HUES64 (cell line): ENCODE results near the gene CFDP1.

Source experiments
- H3K27ac ChIP-seq: 2 replicates; pipeline ENCODE4 v1.7.0; 2013; ENCODE audit warnings: low read depth, low read length, inconsistent platforms
- H3K27me3 ChIP-seq: 2 replicates; pipeline ENCODE4 v1.6.1; 2013; ENCODE audit warnings: mild to moderate bottlenecking, low read length; ENCODE audit not compliant: insufficient read depth
- H3K36me3 ChIP-seq: 2 replicates; pipeline ENCODE4 v1.6.1; 2013; ENCODE audit warnings: mild to moderate bottlenecking, low read length; ENCODE audit not compliant: insufficient read depth
- H3K4me1 ChIP-seq: 2 replicates; pipeline ENCODE4 v1.6.1; 2013; ENCODE audit warnings: mild to moderate bottlenecking, low read length, moderate library complexity; ENCODE audit not compliant: insufficient read depth
- H3K4me3 ChIP-seq: 2 replicates; pipeline ENCODE4 v1.5.1; 2013; ENCODE audit warnings: mild to moderate bottlenecking, low read length, moderate library complexity
- H3K9ac ChIP-seq: 2 replicates; pipeline ENCODE4 v1.6.1; 2013; ENCODE audit warnings: mild to moderate bottlenecking, low read depth, low read length
- H3K9me3 ChIP-seq: 2 replicates; pipeline ENCODE4 v1.6.1; 2013; ENCODE audit warnings: low read depth, low read length; ENCODE audit not compliant: insufficient read depth
- WGBS: fragments of 150-250, 120-280 bp; methylation state at CpG from one replicate; pipeline ENCODE4 v1.1.7; 2013; ENCODE audit warnings: missing lambda C conversion rate; 5-methylcytosine and 5-hydroxymethylcytosine counted together

CFDP1 gene

DNA sequence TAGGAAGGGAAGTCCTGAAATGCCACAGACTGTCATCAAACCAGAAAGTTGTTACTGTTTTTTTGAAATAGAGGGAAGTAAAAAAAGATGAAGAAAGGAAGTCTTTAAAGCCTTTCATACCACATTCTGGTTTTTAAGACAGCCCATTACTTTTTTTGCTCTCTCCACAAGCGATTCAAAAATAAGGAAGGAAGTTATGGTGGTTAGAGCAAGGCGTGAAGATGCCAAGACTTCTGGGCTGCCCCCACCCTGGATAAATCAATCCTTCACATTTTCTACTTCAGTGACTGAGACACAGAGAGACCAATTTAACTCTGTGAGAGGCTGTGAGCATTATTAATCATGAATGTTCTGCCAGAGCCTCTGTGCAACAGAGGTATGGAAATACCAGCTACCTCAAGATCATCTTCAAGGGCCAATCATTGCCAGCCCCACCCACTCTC, 99.6 kb downstream of the CFDP1 start:
- Histone ChIP-seq H3K36me3 (0 out of 2 replicates have a peak, but pooled peaks cover 3% of the 10 kb centered on the region), H3K9me3 (no peaks in the 10 kb centered on the region), H3K27me3 (no peaks in the 10 kb centered on the region), H3K4me1 (no peaks in the 10 kb centered on the region), H3K27ac (no peak overlapping the region), H3K9ac (no peak overlapping the region), H3K4me3 (no peak overlapping the region)
- WGBS: no CpG with 5 or more reads among the region's 2 CpGs

DNA sequence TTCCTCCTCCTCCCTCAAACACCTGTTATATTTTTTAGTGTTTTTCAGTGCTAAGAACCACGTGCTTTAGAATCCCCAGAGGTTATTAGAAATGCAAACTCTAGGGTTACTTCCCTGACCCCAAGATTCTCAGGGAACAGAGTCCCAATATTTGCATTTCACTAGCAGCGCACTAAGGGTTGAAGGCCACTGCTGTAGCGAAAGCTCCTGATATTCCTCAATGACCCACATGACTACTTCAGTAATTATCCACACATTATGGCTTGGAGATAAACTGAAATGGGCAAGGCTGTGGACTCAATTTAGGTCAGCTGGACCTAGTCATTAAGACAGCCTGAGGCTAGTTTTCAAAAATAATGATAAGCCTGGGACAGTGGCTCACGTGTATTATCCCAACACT, 103.4 kb downstream of the CFDP1 start:
- H3K4me3 ChIP-seq: no peak overlapping the region
- no peaks in the 10 kb centered on the region for H3K9me3 ChIP-seq
- H3K27me3 ChIP-seq: no peaks in the 10 kb centered on the region
- no peaks in the 10 kb centered on the region for H3K4me1 ChIP-seq
- peaks cover 3% of the 10 kb centered on the region; the same call in 1 of the 2 replicates for H3K36me3 ChIP-seq
- no peak overlapping the region for H3K27ac ChIP-seq
- H3K9ac ChIP-seq: no peak overlapping the region
- WGBS: 91% methylated on average over 4 of the region's 4 CpGs

DNA sequence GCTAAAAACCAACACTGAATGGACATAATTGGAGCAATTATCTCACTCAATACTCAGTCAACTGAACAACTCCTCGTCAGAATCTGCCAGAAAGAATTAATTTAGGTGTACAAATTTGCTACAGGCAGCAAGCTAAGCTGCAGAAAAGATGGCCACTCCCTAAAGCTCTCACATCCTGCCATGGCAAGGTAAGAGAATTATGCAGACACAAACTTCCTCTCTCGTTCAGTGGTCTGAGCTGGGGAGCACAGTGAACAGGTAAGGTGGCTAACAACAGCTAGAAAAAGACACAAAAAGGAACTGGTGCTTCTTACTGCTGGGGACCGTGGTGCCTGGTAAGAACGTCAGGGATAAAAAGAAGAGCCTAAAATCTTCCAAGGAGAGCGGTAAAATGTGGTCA, 107.0 kb downstream of the CFDP1 start:
- H3K9me3 ChIP-seq: no peaks in the 10 kb centered on the region
- H3K4me3 ChIP-seq: no peak overlapping the region

DNA sequence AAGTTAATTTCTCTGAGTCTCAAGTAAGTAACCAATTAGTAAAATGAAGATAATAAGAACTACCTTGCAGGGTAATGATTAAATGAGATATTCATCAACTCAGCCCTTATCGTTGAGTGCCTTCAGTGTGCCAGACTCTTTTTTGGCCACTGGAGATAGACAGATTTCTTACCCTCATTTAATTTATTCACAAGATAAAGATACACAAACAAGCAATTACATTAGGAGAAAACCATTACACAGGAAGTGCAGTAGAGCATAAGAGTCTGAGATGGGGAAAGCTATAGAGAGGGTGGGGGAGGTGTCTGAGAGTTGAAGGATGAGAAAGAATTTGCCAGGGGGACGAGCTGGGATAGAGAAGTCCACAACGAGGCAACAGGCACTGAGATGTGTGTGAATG, 109.4 kb downstream of the CFDP1 start:
- Histone ChIP-seq H3K27me3 (no peaks in the 10 kb centered on the region), H3K27ac (no peak overlapping the region)
- WGBS: 77% methylated on average over 3 of the region's 3 CpGs

More for the DNA sequence above, 107.0 kb downstream of the CFDP1 start:
- H3K27ac ChIP-seq: no peak overlapping the region
- no peak overlapping the region for H3K9ac ChIP-seq
- H3K36me3 ChIP-seq: no peaks in the 10 kb centered on the region; the same call in 1 of the 2 replicates
- no peaks in the 10 kb centered on the region for H3K27me3 ChIP-seq
- 0 out of 2 replicates have a peak, but pooled peaks cover 3% of the 10 kb centered on the region for H3K4me1 ChIP-seq
- WGBS: 92% methylated on average over 5 of the region's 5 CpGs

DNA sequence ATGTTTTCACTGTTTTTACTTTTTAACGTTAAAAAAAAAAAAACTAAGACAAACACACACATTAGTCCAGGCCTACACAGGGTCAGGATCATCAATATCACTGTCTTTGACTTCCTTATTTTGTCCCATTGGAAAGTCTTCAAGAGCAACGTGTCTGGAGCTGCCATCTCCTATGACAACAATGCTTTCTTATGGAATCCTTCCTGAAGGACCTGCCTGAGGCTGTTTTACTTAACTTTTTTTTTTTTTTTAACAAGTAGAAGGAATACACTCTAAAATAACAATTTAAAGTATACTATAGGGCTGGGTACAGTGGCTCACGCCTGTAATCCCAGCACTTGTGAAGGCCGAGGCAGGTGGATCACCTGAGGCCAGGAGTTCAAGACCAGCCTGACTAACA, 110.1 kb downstream of the CFDP1 start:
- peaks cover 13% of the 10 kb centered on the region; the same call in 1 of the 2 replicates for H3K4me1 ChIP-seq
- no peaks in the 10 kb centered on the region for H3K9me3 ChIP-seq
- H3K9ac ChIP-seq: no peak overlapping the region
- no peaks in the 10 kb centered on the region for H3K27me3 ChIP-seq
- H3K4me3 ChIP-seq: no peak overlapping the region
- no peaks in the 10 kb centered on the region; the same call in 1 of the 2 replicates for H3K36me3 ChIP-seq
- H3K27ac ChIP-seq: no peak overlapping the region
- 84% methylated on average over 4 of the region's 4 CpGs for whole genome bisulfite sequencing

More for the DNA sequence above, 109.4 kb downstream of the CFDP1 start:
- Histone ChIP-seq H3K9ac (no peak overlapping the region), H3K4me1 (peaks cover 13% of the 10 kb centered on the region; the same call in 1 of the 2 replicates), H3K4me3 (no peak overlapping the region), H3K36me3 (no peaks in the 10 kb centered on the region; the same call in 1 of the 2 replicates), H3K9me3 (no peaks in the 10 kb centered on the region)

DNA sequence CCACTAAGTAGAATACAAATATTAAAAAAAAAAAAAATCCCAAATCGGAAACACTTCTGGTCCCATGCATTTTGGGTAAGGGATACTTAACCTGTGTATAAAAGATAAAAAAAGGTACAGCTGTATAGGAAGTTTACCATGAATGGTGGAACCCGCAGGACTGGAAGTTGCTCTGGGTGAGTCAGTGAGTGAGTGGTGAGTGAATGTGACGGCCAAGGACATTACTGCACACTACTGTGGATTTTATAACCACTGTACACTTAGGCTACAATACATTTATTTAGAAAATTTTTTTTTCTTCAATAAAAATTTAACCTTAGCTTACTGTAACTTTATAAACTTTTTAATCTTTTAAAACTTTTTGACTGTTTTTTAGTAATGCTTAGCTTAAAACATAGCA, 110.6 kb downstream of the CFDP1 start:
- Histone ChIP-seq H3K9ac (no peak overlapping the region), H3K4me1 (peaks cover 13% of the 10 kb centered on the region; the same call in 1 of the 2 replicates), H3K4me3 (no peak overlapping the region), H3K27ac (no peak overlapping the region), H3K36me3 (no peaks in the 10 kb centered on the region; the same call in 1 of the 2 replicates), H3K9me3 (no peaks in the 10 kb centered on the region), H3K27me3 (no peaks in the 10 kb centered on the region)
- 92% methylated on average over 2 of the region's 3 CpGs for WGBS

DNA sequence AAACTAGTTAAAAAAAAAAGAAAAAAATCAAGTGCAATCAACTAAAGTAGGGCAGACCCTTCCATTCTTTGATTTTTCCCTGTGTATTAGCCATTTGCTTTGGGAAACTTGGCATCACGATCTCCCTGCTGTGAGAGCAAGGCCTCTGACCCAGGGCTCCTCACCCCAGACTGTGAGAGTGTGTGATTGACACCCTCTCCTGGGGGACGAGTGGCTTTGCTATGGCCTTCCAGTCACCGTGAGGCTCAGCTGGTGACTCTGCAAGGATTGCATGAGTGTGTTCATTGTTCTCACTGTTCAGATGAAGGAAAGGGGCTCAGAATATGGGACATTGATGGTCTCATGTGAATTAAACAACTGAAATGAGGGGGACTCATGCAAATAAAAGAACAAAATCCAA, 112.9 kb downstream of the CFDP1 start:
- Histone ChIP-seq H3K9me3 (no peaks in the 10 kb centered on the region), H3K27ac (no peak overlapping the region), H3K36me3 (peaks cover 3% of the 10 kb centered on the region; the same call in 1 of the 2 replicates), H3K4me1 (peaks cover 13% of the 10 kb centered on the region; the same call in 1 of the 2 replicates), H3K4me3 (no peak overlapping the region), H3K27me3 (no peaks in the 10 kb centered on the region), H3K9ac (no peak overlapping the region)
- WGBS: 58% methylated on average over 3 of the region's 3 CpGs

DNA sequence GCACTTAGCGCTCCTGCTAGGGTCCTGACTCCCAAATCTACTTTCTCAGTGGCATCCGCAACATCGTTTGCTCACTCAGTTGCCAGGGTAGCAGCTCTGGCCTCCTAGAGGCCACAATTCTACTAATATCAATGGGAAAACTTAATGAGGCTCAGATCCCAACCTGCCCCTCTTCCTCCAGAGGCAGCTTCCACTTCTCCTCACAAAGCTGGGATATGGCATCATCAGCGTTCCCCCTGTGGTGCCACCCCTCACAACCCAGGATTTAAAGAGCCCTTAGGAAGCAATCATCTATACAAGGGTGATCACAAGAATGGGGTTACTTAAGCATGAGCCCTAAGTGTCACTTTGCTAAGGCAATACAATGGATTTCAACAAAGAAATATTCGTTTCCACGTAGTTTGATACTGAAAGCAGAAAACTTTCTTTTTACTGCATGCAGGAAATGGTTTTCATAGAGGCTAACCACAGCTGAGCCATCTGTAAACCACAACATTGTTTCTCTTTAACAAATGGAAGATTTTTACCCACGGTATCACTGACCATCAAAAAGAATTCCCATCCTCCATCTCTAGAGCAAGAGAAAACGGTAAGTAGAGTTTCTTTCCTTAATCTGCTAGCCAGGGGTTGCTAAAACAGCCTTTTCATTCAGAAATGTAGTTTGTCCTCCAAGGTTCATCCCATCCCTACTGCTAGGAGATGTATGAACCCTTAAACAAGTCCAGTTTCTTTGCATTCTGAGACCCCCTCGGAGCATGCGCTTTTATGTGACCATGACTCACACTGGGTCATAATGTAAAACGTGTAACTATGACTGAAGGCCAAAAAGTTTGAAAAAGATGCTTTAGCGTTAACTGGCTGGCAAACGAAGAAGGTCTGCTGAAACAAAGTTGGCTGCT, 113.5 kb downstream of the CFDP1 start:
- Histone ChIP-seq H3K27ac (0 out of 2 replicates have a peak overlapping the region, but pooled peaks have one; percentile 23), H3K9ac (no peak overlapping the region), H3K27me3 (no peaks in the 10 kb centered on the region), H3K36me3 (0 out of 2 replicates have a peak, but pooled peaks cover 4% of the 10 kb centered on the region), H3K4me1 (peaks cover 13% of the 10 kb centered on the region; the same call in 1 of the 2 replicates), H3K4me3 (no peak overlapping the region), H3K9me3 (no peaks in the 10 kb centered on the region)
- 91% methylated on average over 13 of the region's 13 CpGs for WGBS

DNA sequence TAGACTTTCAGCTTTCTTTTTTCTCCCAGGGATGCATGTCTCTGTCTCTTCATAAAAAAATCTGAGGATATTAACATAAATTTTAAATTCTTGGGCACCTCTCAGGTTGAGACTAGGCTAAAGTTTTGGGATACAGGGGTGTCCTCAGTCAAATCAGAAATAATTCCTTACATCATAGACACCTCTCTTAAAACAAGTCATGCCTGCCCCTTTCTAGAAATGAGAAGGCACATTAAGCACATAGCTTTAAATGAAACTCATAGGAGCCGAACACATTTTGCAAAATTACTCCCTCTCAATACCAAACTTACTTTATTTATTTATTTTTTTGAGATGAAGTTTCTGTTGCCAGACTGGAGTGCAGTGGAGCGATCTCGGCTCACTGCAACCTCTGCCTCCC, 114.6 kb downstream of the CFDP1 start:
- Histone ChIP-seq H3K36me3 (0 out of 2 replicates have a peak, but pooled peaks cover 4% of the 10 kb centered on the region), H3K4me3 (no peak overlapping the region), H3K27ac (no peak overlapping the region), H3K9me3 (no peaks in the 10 kb centered on the region), H3K27me3 (no peaks in the 10 kb centered on the region), H3K9ac (no peak overlapping the region), H3K4me1 (peaks cover 10% of the 10 kb centered on the region; the same call in 1 of the 2 replicates)
- 95% methylated on average over 3 of the region's 3 CpGs for WGBS

DNA sequence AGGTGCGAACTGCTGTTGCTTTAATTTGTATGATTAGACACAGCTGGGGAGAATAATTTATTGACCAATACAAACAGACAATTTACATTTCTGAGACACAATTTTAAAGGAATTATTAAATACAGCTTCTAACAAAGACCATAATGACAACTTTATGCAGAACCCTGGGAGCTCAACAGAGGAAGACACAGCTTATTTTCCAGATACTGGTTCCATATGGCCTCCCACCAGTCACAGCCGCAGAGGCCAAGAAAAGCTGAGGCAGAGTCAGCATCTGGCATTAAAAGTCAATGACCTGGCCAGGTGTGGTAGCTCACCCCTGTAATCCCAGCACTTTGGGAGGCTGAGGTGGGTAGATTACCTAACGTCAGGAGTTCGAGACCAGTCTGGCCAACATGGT, 115.8 kb downstream of the CFDP1 start:
- WGBS: over 99% methylated on average over 3 of the region's 4 CpGs
- Histone ChIP-seq H3K27ac (no peak overlapping the region), H3K36me3 (0 out of 2 replicates have a peak, but pooled peaks cover 4% of the 10 kb centered on the region), H3K27me3 (no peaks in the 10 kb centered on the region), H3K9ac (no peak overlapping the region), H3K9me3 (no peaks in the 10 kb centered on the region), H3K4me1 (peaks cover 12% of the 10 kb centered on the region; the same call in 1 of the 2 replicates), H3K4me3 (no peak overlapping the region)

DNA sequence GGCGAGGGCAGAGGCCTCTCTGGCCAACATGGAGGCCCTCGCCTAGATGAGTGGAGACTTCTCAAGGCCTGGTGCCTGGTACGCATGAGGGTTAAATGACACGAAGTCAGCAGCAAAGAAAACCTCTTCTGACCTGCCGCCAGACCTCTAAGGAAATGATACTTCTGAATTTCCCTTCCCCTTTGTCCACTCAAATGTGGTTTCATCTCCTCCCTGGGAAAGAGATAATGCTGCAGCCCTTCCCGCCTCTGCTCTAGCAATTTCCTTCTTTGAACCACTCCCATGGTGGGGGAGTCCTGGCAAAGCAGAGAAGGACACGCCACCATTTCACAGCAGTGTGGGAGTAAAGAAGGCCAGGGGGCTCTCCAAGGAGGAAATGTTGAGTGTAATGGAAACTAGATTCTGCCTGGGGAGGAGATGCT, 116.2 kb downstream of the CFDP1 start:
- Histone ChIP-seq H3K9me3 (no peaks in the 10 kb centered on the region), H3K4me1 (peaks cover 12% of the 10 kb centered on the region; the same call in 1 of the 2 replicates), H3K27me3 (no peaks in the 10 kb centered on the region), H3K4me3 (no peak overlapping the region), H3K36me3 (0 out of 2 replicates have a peak, but pooled peaks cover 4% of the 10 kb centered on the region), H3K9ac (no peak overlapping the region), H3K27ac (no peak overlapping the region)
- 93% methylated on average over 7 of the region's 7 CpGs for WGBS
